ENCODE data around the gene RSRC1. TPM values are rescaled to one million over a fixed set of nuclear protein-coding genes. Genes with fewer than 3 reads are reported as not detected.

The RSRC1 gene
- total RNA-seq, 2 donors from 2014 or later = 28.5 to 32.0 TPM

DNA sequence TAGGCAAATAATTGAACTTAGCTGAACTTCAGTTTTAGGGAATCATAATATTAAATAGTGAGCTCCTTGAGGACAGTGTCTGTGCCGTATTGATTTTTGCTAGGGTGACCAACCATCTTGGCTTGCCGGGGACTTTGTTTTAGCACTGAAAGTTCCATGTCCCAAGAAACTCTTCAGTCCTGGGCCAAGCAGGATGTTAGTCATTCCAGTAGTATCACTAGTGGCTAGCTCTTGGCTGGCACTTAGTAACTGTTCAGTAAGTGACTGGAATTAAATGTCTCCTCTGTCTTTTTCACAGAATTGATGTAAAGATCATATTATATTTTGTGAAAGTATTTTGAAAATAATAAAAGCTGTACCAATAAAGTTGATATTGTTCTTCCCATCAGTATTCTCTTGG, 42.3 kb downstream of the RSRC1 start:
- H3K27ac ChIP-seq = no peak overlapping the region
- TF ChIP-seq, protein P1, sequence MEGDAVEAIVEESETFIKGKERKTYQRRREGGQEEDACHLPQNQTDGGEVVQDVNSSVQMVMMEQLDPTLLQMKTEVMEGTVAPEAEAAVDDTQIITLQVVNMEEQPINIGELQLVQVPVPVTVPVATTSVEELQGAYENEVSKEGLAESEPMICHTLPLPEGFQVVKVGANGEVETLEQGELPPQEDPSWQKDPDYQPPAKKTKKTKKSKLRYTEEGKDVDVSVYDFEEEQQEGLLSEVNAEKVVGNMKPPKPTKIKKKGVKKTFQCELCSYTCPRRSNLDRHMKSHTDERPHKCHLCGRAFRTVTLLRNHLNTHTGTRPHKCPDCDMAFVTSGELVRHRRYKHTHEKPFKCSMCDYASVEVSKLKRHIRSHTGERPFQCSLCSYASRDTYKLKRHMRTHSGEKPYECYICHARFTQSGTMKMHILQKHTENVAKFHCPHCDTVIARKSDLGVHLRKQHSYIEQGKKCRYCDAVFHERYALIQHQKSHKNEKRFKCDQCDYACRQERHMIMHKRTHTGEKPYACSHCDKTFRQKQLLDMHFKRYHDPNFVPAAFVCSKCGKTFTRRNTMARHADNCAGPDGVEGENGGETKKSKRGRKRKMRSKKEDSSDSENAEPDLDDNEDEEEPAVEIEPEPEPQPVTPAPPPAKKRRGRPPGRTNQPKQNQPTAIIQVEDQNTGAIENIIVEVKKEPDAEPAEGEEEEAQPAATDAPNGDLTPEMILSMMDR (IDR thresholded peaks at IDR 0.05) = no peak
- intact Hi-C loops (cut with DNase I) = no loop called here

DNA sequence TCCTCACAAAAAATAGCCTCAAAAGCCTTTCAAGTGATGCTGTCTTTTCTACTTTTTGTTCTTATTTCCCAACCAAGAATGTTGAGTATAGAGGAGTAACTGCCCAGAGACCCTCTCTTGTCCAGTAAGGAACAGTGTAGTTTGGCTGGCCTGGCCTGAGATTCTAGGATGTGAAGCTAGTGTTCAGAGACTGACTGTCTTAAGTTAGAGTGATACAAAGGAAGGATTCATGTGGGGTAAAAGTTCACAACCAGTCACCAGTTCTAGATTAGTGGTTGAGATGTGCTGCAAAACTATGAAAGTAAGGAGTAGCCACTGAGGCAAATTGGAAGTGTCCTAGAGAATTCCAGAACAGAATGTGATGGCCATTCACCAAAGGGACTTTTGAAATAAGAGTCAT, 49.1 kb downstream of the RSRC1 start:
- H3K27ac ChIP-seq = no peak overlapping the region
- intact Hi-C loops (cut with DNase I) = no loop called here
- TF ChIP-seq, protein P1 (IDR thresholded peaks at IDR 0.05) = no peak

More for the DNA sequence above, 42.3 kb downstream of the RSRC1 start:
- H3K9me3 ChIP-seq = no peaks in the 10 kb centered on the region
- no peaks in the 10 kb centered on the region for H3K36me3 ChIP-seq
- H3K4me3 ChIP-seq = no peak overlapping the region
- H3K4me1 ChIP-seq = no peaks in the 10 kb centered on the region
- no peaks in the 10 kb centered on the region for H3K27me3 ChIP-seq
- DNase-seq = no peak
- no peak overlapping the region for H3K9ac ChIP-seq (ENCODE audit: low read depth in 2 of 2, low read length in 2 of 2)

DNA sequence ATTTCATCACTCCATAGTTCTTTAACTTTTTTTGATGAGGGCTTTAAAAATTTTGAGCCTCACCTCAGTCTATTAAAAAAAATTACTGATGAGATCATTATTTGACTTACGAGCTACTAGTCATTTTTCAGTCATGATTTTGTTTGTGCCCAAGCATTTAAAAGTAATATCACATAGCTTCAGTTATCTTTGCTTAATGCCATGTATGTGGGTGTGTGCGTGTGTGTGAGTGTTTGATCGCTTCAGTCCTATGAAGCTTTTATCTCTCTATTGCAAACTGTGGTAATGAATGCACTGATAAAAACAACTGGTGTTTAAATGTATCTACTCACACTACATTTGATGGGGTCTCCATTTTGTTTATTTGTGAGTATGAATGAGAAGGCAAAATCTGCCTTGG, 49.8 kb downstream of the RSRC1 start:
- Histone ChIP-seq H3K4me1 (no peaks in the 10 kb centered on the region), H3K36me3 (no peaks in the 10 kb centered on the region), H3K9me3 (no peaks in the 10 kb centered on the region), H3K27ac (no peak overlapping the region), H3K27me3 (no peaks in the 10 kb centered on the region), H3K4me3 (no peak overlapping the region), H3K9ac (ENCODE audit: low read depth in 2 of 2, low read length in 2 of 2) (no peak overlapping the region)
- intact Hi-C loops (cut with DNase I) = no loop called here
- TF ChIP-seq, protein P1 (IDR thresholded peaks at IDR 0.05) = no peak
- DNase-seq = no peak

More for the DNA sequence above, 49.1 kb downstream of the RSRC1 start:
- H3K9ac ChIP-seq (ENCODE audit: low read depth in 2 of 2, low read length in 2 of 2) = no peak overlapping the region
- no peak for DNase-seq
- H3K27me3 ChIP-seq = no peaks in the 10 kb centered on the region
- H3K4me3 ChIP-seq = no peak overlapping the region
- H3K36me3 ChIP-seq = no peaks in the 10 kb centered on the region
- no peaks in the 10 kb centered on the region for H3K4me1 ChIP-seq
- no peaks in the 10 kb centered on the region for H3K9me3 ChIP-seq

DNA sequence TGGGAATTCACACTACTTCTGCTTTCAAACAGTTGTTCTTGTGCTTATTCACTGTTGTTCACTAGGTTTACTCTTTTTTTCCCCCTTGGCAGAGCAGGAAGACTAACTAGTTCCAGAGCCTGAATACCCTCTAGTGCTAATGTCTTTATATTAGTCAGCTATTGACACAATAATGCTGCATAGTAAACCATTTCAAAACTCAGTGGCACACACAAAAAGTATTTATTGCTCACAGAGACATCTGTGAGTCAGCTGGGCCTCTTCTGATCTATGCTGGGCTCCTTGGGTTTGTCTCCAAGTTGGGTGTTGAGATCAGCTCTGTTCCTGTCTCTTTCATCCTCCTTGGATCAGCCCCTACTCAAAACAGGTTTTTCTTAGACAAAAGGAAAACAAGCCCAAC, 51.1 kb downstream of the RSRC1 start:
- Histone ChIP-seq H3K9ac (ENCODE audit: low read depth in 2 of 2, low read length in 2 of 2) (no peak overlapping the region), H3K9me3 (no peaks in the 10 kb centered on the region), H3K27ac (no peak overlapping the region), H3K4me1 (no peaks in the 10 kb centered on the region), H3K36me3 (no peaks in the 10 kb centered on the region), H3K27me3 (no peaks in the 10 kb centered on the region), H3K4me3 (no peak overlapping the region)
- intact Hi-C loops (cut with DNase I) = no loop called here
- DNase-seq = no peak
- TF ChIP-seq, protein P1 (IDR thresholded peaks at IDR 0.05) = no peak

DNA sequence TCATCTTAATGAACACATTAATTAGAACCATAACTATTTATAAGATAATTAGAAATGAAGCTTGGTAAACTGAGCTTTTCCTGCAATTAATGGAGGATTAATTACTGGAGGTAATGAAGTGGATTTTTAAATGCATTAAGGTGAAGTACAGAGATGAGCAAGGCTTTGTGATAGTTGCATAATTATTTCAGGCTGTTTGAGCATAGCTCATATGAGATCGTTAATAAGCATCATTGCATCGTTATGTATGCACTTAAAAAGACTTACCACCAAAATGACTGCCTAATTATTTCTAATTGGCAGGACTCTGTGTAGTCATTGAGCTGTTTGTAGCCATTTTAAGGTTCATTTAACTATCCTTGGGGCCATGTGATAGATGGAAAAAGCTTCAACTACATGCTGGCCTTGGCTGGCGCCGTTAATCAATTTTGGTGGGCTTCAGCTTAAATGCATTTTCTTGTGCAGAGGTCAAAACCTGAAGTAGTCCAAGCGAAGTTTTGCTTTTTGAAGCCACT, 55.3 kb downstream of the RSRC1 start:
- H3K27me3 ChIP-seq = no peaks in the 10 kb centered on the region
- H3K9me3 ChIP-seq = no peaks in the 10 kb centered on the region
- H3K9ac ChIP-seq (ENCODE audit: low read depth in 2 of 2, low read length in 2 of 2) = no peak overlapping the region
- no peaks in the 10 kb centered on the region for H3K36me3 ChIP-seq
- no peak for DNase-seq
- H3K4me1 ChIP-seq = no peaks in the 10 kb centered on the region
- intact Hi-C loops (cut with DNase I) = no loop called here
- no peak overlapping the region for H3K27ac ChIP-seq
- TF ChIP-seq, protein P1 (IDR thresholded peaks at IDR 0.05) = no peak
- H3K4me3 ChIP-seq = no peak overlapping the region
